CD1c-positive myeloid dendritic cell (primary cell): ENCODE data around the gene CLDN20.
"Not testable (repeated sequence)": the region's sequence is repeated elsewhere in the genome, so short reads cannot be mapped to it uniquely, and the experiment has no call there.

Experiments
- DNase-seq: peaks from one replicate; pipeline ENCODE4 v3.0.0-alpha.2; 2016; ENCODE audit errors: extremely low spot score

Gene CLDN20

DNA sequence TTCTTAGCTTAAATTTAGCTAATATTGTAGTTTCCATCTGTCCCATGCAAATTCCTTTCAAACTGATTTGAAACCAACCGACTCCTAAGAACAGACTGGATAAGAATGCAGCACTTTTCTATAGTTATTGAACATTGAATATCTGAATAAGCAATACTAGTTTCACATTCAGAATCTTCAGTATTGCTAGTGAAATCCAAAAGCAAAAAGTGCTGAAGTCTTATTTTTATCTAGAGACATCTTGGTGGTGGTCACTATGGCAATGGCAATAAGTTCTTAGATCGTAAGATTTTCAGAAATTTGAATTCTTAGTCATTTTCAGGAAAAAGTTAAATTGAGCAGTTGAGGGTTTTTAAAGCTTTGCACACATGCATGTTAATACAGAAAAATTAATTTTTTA, 47.8 kb downstream of the CLDN20 start:
- DNase-seq: no peak

DNA sequence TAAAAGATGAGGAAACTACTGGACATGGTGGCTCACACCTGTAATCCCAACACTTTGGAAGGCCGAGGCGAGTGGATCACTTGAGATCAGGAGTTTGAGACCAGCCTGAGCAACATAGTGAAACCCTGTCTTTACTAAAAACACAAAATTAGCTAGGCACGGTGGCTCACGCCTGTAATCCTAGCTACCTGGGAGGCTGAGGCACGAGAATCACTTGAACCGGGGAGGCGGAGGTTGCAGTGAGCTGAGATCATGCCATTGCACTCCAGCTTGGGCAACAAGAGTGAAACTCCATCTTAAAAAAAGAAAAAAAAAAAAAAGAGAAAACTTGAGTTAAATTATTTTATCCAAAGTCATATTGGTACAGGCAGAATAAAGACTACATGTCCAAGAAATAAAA, 49.1 kb downstream of the CLDN20 start:
- DNase-seq: not testable (repeated sequence)

DNA sequence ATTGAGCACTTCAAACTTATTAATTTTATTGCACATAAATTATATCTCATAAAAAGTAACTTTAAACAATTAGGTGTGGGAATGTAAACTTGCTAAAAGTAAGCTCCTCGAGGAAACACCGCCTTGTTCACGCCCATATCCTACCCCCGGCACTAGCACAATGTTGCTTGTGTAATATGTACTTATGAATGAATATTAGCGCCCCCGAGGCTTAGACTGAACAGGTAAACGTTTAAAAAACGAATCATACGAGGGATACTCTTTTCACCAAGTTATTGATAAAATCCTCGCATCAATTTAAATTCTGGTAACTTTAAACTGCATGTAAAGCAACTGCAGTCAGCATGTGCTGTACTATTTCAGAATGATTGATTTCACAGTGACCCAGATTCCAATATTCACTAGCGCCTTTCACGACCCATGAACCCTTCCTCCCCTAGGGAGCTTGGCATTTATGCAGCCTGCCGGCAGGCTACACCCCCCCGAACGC, 49.8 kb downstream of the CLDN20 start:
- peak; percentile 19 for DNase-seq

DNA sequence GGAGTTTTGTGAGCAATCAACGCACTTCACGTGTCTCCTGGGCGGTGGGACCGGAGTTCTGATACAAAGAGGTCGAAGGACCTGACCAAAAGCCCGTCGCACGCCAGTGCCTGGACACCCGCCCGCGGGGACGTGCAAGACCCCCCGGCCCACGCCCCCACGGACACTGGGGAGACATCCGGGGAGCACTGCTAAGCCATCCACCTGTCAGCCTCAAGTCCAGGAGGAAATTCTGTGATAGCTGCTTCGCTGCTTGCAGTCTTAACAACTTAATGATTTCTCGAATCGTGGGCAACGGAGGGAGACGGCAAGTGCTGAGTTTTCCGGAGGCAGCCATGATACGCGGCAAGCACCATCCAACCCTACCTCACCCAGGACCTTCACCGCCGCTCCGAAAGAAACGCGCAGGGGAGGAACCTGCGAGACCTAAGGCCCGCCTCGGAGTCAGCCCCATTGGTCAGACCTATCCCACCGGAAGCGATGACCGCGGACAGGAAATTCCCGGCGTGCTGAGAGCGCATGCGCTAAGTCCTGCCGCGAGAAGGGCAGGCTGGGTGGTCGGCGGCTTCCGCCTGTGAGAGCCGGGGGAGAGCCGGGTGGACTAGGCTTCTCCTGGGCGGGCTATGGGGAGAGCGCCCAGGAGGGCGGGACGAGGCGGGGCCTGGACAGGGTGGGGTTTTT, 50.4 kb downstream of the CLDN20 start, which contains the start of gene TFB1M:
TFB1M (minus strand) TSS at position 393 of the 681 bp plus-strand sequence; CDS start at position 337, 56 bp downstream.
- DNase-seq: peak; percentile 99

DNA sequence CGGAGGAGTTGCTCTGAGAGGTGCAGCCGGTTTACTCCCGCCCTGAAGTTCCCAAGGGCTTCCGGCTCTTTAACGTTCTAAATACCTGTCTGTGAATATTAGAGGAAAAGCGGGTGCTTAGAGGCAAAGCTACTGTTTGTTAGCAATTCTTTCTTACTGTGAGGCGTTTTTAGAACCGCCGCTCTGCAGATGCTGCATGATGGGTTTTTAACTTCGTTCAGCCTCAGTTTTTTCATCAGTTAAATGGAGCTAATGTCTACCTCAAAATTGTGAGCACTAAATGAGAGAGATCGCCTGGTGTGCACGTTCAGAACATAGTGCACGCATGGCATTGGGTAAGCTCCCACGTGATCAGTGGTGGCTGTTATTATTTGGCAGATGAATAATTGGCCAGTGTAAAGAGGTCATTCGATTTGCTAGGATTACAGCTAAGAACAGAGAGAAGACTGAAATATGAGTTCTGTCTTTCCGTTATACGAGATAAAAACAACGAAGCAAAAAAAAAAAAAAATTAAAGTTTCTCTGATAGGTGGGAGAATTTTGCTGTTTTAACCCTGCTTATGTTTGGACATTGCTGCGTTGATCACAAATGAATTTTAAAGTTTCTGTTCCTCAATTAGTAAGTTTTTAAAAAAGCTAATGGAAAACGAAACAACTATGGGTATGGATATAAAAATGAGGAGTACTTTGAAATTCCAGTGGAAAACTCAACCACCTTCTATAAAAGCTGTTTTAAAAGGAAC, 51.1 kb downstream of the CLDN20 start:
- DNase-seq: peak; percentile 79

DNA sequence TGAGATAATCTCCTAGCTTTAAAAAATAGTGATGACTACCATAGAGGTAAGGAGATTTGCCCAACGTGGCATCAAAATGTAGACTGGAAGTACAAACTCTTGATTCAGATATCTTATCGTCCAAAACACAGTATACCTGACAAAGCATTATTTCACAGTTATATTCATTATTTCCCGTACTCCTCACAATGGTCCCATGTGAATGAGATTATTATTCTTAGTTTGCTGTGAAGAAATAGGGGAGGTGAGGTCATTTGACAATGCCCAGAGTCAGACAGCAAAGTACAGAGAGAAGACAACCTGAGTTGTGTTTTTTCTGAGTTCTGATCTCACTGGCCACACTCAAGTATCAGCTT, 51.7 kb downstream of the CLDN20 start:
- DNase-seq: peak; percentile 30

DNA sequence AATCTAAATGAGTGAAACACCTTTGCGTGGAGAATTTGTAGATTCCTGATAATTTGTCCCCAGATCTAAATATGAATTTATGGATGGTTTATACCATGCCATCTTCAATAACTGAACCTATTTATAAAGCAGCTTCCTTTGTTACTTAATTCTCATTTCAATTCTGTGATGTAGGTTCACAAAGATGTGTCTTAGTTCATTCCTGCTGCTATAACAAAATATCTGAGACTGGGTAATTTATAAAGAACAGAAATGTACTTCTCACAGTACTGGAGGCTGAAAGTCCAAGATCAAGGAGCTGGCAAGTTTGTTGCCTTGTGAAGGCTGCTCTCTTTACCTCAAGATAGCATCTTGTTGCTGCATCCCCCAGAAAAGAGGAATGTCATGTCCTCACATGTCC, 52.6 kb downstream of the CLDN20 start:
- DNase-seq: no peak

DNA sequence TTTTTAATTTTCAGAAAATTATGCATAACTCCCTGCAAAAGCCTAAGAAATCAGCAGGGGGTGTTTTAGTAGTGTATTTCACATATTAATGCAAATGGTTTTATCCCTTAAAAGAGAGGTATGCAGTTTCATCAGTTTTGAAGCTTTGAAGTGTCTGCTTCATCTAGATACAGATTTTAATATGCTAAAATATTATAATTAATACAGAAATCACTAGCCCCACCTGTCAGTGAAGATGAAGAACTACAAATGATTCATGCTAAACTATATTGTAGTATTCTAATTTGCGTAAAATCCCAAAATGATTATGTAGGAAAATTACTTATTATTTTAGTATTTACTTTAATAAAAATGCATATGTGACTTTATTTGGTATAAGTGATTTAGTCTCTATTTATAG, 53.4 kb downstream of the CLDN20 start:
- DNase-seq: peak; percentile 16

DNA sequence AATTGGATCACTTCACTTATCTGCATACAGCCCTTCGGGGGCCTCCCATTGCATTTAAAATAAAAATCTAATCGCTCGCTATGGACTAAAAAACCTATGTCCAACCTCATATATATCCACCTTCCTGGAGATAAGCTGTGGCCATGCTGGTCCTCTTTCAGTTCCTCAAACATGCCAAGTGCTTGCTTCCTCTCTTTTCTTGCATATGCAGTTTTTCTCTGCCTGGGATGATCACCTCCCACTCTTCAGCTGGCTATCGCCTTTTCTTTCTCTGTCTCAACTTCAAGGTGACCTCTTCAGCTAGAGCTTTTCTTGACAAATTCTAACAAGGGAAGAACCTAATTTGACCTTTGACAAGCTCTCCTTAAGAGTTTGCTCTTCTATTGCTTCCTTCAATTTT, 56.1 kb downstream of the CLDN20 start:
- peak; percentile 77 for DNase-seq

DNA sequence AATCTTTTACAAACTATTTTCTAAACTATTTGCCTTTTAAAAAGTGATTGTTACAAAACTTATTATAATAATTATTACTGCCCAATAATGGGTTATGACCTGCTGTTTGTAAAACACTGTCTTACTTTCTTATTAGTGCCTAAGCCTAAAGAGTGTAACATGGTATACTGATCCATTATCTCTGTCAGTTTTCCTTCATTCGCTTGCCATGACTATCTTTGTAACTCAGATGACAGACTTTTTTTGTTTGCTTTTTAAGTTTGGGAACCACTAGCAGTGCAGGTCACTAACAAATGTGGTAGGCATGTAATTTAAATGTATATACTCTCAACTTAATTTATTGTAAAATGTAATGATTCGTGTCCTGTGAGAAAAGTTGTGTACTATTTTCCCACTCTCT, 60.4 kb downstream of the CLDN20 start:
- DNase-seq: no peak

DNA sequence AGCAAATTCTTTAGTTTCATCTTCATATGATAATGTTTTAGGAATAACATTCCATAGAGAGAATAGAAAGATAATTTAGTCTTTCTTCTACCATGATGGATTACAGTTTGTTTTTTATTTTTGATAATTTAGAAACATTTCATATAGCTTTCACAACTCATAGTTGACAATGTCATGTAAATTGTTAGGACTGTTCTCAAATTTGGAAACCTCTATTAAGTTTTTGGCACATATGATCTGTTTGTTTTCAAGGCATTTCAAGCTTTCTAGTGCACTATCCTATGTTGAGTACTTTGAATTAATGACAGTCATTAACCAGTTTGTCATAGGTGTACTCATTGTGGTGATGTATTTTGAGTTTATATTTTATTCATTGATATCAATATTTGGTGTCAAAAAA, 61.2 kb downstream of the CLDN20 start:
- DNase-seq: no peak

DNA sequence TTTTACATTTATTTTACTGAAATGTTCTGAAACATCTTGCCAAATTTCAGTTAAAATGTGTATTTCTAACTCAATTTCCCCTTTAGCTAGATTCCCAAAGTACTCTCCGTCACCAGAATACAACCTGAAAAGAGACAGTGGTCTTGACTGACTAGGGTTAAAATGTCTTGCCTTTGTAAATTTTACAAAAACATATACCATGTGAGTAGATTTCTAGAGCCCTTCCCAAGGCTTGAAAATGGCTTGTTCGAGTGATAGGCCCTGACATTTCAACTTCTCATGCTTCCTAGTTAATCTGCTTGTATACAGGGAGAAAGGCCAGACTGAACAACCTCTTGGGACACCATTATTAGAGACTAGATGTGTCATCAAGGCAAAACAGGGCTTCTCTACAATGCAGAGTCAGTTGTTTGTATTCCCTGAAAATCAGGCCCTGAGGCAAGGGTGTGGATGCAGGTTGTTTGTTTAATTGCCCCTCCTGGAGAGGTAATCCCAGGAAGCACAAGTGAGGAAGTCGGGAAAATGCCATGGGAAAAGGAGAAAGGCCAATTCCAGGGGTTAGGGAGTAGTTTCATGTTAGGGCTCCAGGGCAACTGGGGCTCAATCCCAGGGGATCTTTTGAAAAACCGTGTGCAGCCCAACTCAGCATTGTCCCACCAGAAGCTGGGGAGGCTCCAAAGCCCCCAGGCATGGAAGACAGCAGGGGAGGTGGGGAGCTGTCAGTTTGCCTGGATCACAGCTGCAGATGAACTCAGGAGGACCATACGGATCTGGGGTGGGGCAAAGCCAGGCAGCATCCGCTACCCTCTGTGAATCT, 62.1 kb downstream of the CLDN20 start:
- DNase-seq: no peak
